ENCODE results near the gene NFKBIB.

GRCh38 chr19:38869160-38869835 is 30.5 kb upstream of the NFKBIB start:
- TF ChIP-seq CTCF (IDR thresholded peaks at IDR 0.05; ENCODE audit: low read depth, low read length) (no peak), EZH2phosphoT487 (IDR thresholded peaks at IDR 0.05; ENCODE audit: low read depth) (no peak)
